HCT116 (cell line): Measurements from ENCODE around the gene ABHD12.

Experiments
- CBX3 ChIP-seq: IDR thresholded peaks from 2 replicates; pipeline ENCODE4 v1.6.1; 2012; ENCODE audit warnings: low read depth
- EGR1 ChIP-seq: IDR thresholded peaks from 2 replicates; pipeline ENCODE4 v1.6.1; 2012; ENCODE audit warnings: low read depth
- ELF1 ChIP-seq: IDR thresholded peaks from 2 replicates; pipeline ENCODE4 v1.6.1; 2012; ENCODE audit warnings: low read depth, borderline replicate concordance
- EZH2 ChIP-seq: fragments of 200-600 bp; sonication (generic); IDR thresholded peaks from 2 replicates; pipeline ENCODE4 v1.6.1; 2017; ENCODE audit warnings: antibody characterized with exemption, mixed run types
- POLR2AphosphoS5 ChIP-seq: IDR thresholded peaks from 2 replicates; pipeline ENCODE4 v1.6.1; 2011; ENCODE audit warnings: mild to moderate bottlenecking, low read depth, low read length, moderate library complexity
- REST ChIP-seq: IDR thresholded peaks from 2 replicates; pipeline ENCODE4 v1.6.1; 2012; ENCODE audit warnings: low read depth
- ZNF274 ChIP-seq: fragments of 200-500 bp; sonication (Bioruptor generic); IDR thresholded peaks from 2 replicates; pipeline ENCODE4 v1.6.1; 2014; ENCODE audit warnings: mild to moderate bottlenecking, low read depth, low read length, inconsistent platforms
- TF ChIP-seq, protein P1 (sequence below), 3 experiments: fragments of 200-600 bp in 1 of 3; sonication (generic) in 1 of 3; IDR thresholded peaks in 2 of 3; conservative IDR thresholded peaks in 1 of 3; 2 replicates each; pipeline ENCODE4 v1.5.1; 2012 to 2017; ENCODE audit warnings: low read depth in 2 of 3, low read length in 2 of 3, antibody characterized with exemption in 1 of 3, borderline replicate concordance in 1 of 3, control low read depth in 1 of 3, mild to moderate bottlenecking in 1 of 3, mixed read lengths in 1 of 3, mixed run types in 1 of 3, moderate library complexity in 1 of 3; ENCODE audit not compliant: insufficient read depth in 1 of 3

- TF ChIP-seq, protein P1, sequence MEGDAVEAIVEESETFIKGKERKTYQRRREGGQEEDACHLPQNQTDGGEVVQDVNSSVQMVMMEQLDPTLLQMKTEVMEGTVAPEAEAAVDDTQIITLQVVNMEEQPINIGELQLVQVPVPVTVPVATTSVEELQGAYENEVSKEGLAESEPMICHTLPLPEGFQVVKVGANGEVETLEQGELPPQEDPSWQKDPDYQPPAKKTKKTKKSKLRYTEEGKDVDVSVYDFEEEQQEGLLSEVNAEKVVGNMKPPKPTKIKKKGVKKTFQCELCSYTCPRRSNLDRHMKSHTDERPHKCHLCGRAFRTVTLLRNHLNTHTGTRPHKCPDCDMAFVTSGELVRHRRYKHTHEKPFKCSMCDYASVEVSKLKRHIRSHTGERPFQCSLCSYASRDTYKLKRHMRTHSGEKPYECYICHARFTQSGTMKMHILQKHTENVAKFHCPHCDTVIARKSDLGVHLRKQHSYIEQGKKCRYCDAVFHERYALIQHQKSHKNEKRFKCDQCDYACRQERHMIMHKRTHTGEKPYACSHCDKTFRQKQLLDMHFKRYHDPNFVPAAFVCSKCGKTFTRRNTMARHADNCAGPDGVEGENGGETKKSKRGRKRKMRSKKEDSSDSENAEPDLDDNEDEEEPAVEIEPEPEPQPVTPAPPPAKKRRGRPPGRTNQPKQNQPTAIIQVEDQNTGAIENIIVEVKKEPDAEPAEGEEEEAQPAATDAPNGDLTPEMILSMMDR (IDR thresholded peaks at IDR 0.05 in 2 of 3, conservative IDR thresholded peaks at IDR 0.05 in 1 of 3; ENCODE audit: borderline replicate concordance in 1 of 3, insufficient read depth in 1 of 3, low read depth in 2 of 3, low read length in 2 of 3) = no peak
- no peak for TF ChIP-seq EZH2
- no peak for TF ChIP-seq EGR1
- no peak for TF ChIP-seq REST
- TF ChIP-seq POLR2AphosphoS5 = no peak
- no peak for TF ChIP-seq CBX3
- no peak for TF ChIP-seq ZNF274
- no peak for TF ChIP-seq ELF1
Measured at GRCh38 chr20:25378884-25379733, 11.5 kb downstream of the ABHD12 start.
